Neural cell (in vitro differentiated cells): ENCODE data around the gene RASL11A. TPM values are rescaled to one million over a fixed set of nuclear protein-coding genes. Genes with fewer than 3 reads are reported as not detected.

Experiments
- H2AFZ ChIP-seq: fragments of 200-600, 300-800 bp; sonication (generic), shearing (Covaris generic); 2 replicates; pipeline ENCODE4 v1.6.0; 2014; ENCODE audit warnings: low read depth, mild to moderate bottlenecking, antibody characterized with exemption, low read length, moderate library complexity
- H3F3A ChIP-seq: fragments of 200-600 bp; shearing (Covaris generic); 2 replicates; pipeline ENCODE4 v1.6.1; 2016; ENCODE audit warnings: mild to moderate bottlenecking, moderate library complexity, mixed read lengths, antibody characterized with exemption, low read length; ENCODE audit not compliant: insufficient read depth, poor library complexity, severe bottlenecking
- H3K27ac ChIP-seq: fragments of 200-600, 300-800 bp; sonication (generic), shearing (Covaris generic); 2 replicates; pipeline ENCODE4 v1.5.1; 2014; ENCODE audit warnings: mild to moderate bottlenecking, low read length, moderate library complexity
- H3K27me3 ChIP-seq: fragments of 300-800, 200-600 bp; sonication (generic), shearing (Covaris generic); 2 replicates; pipeline ENCODE4 v1.6.0; 2014; ENCODE audit warnings: mild to moderate bottlenecking, low read depth, low read length, moderate library complexity; ENCODE audit not compliant: insufficient read depth
- H3K36me3 ChIP-seq: fragments of 300-800, 200-600 bp; sonication (generic), shearing (Covaris generic); 2 replicates; pipeline ENCODE4 v1.5.1; 2014; ENCODE audit warnings: mild to moderate bottlenecking, antibody characterized with exemption, low read length, moderate library complexity; ENCODE audit not compliant: insufficient read depth
- H3K4me2 ChIP-seq: fragments of 300-800, 200-600 bp; sonication (generic), shearing (Covaris generic); 2 replicates; pipeline ENCODE4 v1.6.0; 2014; ENCODE audit warnings: mild to moderate bottlenecking, low read length
- H3K4me3 ChIP-seq: fragments of 300-800, 200-600 bp; sonication (generic), shearing (Covaris generic); 2 replicates; pipeline ENCODE4 v1.5.1; 2014; ENCODE audit warnings: mild to moderate bottlenecking, low read length, moderate library complexity
- H3K79me2 ChIP-seq: fragments of 200-600 bp; shearing (Covaris generic); replicated peaks from 2 replicates; pipeline ENCODE4 v1.6.0; 2014; ENCODE audit warnings: mild to moderate bottlenecking, low read length, moderate library complexity; ENCODE audit not compliant: insufficient read depth
- H3K9ac ChIP-seq: fragments of 300-800, 200-600 bp; sonication (generic), shearing (Covaris generic); 2 replicates; pipeline ENCODE4 v1.6.1; 2016; ENCODE audit warnings: mild to moderate bottlenecking, low read length, mixed read lengths
- H3K9me2 ChIP-seq: fragments of 200-600 bp; shearing (Covaris generic); 2 replicates; pipeline ENCODE4 v1.6.1; 2016; ENCODE audit warnings: mild to moderate bottlenecking, low read length, mixed read lengths; ENCODE audit not compliant: insufficient read depth
- H3K9me3 ChIP-seq: fragments of 200-600, 300-800 bp; sonication (generic), shearing (Covaris generic); 2 replicates; pipeline ENCODE4 v1.6.1; 2016; ENCODE audit warnings: mild to moderate bottlenecking, mixed run types, low read length, moderate library complexity, mixed read lengths
- H4K20me1 ChIP-seq: fragments of 200-600 bp; shearing (Covaris generic); 2 replicates; pipeline ENCODE4 v1.6.1; 2016; ENCODE audit warnings: mild to moderate bottlenecking, mixed run types; ENCODE audit not compliant: insufficient read depth
- EP300 ChIP-seq: fragments of 450-650 bp; conservative IDR thresholded peaks from 2 replicates; pipeline ENCODE4 v1.6.1; 2014; ENCODE audit warnings: antibody characterized with exemption, mild to moderate bottlenecking, moderate library complexity; ENCODE audit not compliant: poor library complexity, severe bottlenecking
- EZH2 ChIP-seq: fragments of 200-600, 300-800 bp; shearing (Covaris generic), sonication (generic); IDR thresholded peaks from 2 replicates; pipeline ENCODE4 v1.6.1; 2014; ENCODE audit warnings: antibody characterized with exemption, low read length, borderline replicate concordance, mild to moderate bottlenecking; ENCODE audit not compliant: insufficient read depth, poor library complexity, severe bottlenecking
- POLR2AphosphoS5 ChIP-seq: IDR thresholded peaks from 2 replicates; pipeline ENCODE4 v1.6.1; 2012
- RAD21 ChIP-seq: fragments of 450-650 bp; conservative IDR thresholded peaks from 2 replicates; pipeline ENCODE4 v1.6.1; 2014; ENCODE audit warnings: antibody characterized with exemption, mild to moderate bottlenecking, moderate library complexity
- SMC3 ChIP-seq: fragments of 450-650 bp; conservative IDR thresholded peaks from 2 replicates; pipeline ENCODE4 v1.6.1; 2014; ENCODE audit warnings: antibody characterized with exemption, mild to moderate bottlenecking, moderate library complexity; ENCODE audit not compliant: poor library complexity
- TAF1 ChIP-seq: IDR thresholded peaks from 2 replicates; pipeline ENCODE4 v1.6.1; 2012; ENCODE audit warnings: low read depth
- polyA plus RNA-seq: library from polyadenylated mRNA; depleted of rRNA; stranded (reverse); fragments of >200 nt; gene quantifications from 2 replicates; pipeline ENCODE4 v1.2.3, GENCODE V29; 2014
- TF ChIP-seq, protein P1 (sequence below): fragments of 450-650 bp; IDR thresholded peaks from 2 replicates; pipeline ENCODE4 v1.5.1; 2014; ENCODE audit warnings: antibody characterized with exemption, mild to moderate bottlenecking, moderate library complexity; ENCODE audit not compliant: poor library complexity, severe bottlenecking
- TF ChIP-seq, protein P2 (sequence below): IDR thresholded peaks from 2 replicates; pipeline ENCODE4 v1.6.1; 2012; ENCODE audit warnings: borderline replicate concordance

RASL11A gene
- polyA plus RNA-seq, 1 donor from 2014 or later: 1.7 TPM

DNA sequence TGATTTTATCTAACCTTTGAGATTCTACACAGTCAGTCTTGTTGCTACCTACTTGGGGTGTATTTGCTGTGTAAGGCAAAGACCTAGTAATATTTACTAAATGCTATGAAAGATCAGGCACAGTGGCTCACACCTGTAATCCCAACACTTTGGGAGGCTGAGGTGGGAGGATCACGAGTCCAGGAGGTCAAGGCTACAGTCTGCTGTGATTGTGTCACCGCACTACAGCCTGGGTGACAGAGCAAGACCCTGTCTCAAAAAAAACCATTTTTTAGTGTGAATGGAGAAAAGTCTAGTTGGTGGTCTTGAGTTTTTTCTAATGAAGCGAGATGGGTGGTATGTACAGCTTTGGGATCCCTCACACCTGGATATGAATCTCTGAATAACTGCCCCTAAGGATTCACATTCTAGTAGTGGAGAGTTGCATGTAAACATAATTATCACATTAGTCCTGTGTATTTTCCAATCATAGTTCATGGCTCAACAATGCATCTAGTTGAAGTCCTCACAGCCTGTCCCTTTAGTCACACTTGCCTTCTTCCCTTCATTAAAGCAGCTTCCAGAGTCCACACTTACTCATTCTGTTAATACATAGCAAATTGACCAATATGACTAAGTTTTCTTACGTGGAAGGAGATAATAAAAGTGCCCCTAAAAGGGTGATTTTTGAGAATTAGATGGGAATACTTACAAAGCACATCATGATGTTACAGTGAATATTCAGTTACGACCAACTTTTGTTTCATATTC, 11.8 kb upstream of the RASL11A start:
- Histone ChIP-seq H4K20me1 (no peaks in the 10 kb centered on the region), H3K27ac (no peak overlapping the region), H3K27me3 (no peaks in the 10 kb centered on the region), H3K9me2 (no peaks in the 10 kb centered on the region), H3K9ac (no peak overlapping the region), H3K9me3 (no peaks in the 10 kb centered on the region), H3K79me2 (peaks cover 21% of the 10 kb centered on the region), H3K4me2 (no peak overlapping the region), H2AFZ (no peak overlapping the region), H3K4me3 (no peak overlapping the region), H3K36me3 (peaks cover 6% of the 10 kb centered on the region), H3F3A (peaks cover 5% of the 10 kb centered on the region)
- TF ChIP-seq EP300: no peak
- TF ChIP-seq EZH2: no peak
- TF ChIP-seq TAF1: no peak

DNA sequence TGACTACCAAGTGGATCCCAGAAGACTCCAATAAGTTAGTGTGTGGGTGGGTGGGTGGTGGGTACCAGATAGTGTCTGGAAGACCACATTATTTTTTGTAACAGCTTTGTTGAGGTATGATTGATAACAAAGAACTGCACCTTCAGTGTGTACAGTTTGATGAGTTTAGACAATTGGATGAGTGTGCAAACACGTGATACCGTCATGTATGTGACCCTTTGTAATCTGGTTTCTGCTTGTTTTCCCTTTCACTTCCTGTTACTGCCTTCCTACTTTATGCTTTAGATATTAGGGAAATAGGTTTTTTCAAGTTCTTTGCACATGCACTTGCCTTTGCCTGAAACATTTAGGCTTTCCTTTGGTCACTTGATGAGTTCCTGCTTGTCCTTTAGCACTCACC, 10.8 kb upstream of the RASL11A start:
- Histone ChIP-seq H3K27me3 (no peaks in the 10 kb centered on the region), H3K79me2 (peaks cover 13% of the 10 kb centered on the region), H3F3A (peaks cover 6% of the 10 kb centered on the region), H3K36me3 (peaks cover 6% of the 10 kb centered on the region), H3K9ac (no peak overlapping the region), H4K20me1 (no peaks in the 10 kb centered on the region), H2AFZ (no peak overlapping the region), H3K27ac (no peak overlapping the region), H3K9me2 (no peaks in the 10 kb centered on the region), H3K4me3 (no peak overlapping the region), H3K9me3 (no peaks in the 10 kb centered on the region), H3K4me2 (no peak overlapping the region)
- TF ChIP-seq EZH2 (no peak), POLR2AphosphoS5 (no peak), RAD21 (no peak), TAF1 (no peak), SMC3 (no peak), EP300 (no peak)
- TF ChIP-seq, protein P1, sequence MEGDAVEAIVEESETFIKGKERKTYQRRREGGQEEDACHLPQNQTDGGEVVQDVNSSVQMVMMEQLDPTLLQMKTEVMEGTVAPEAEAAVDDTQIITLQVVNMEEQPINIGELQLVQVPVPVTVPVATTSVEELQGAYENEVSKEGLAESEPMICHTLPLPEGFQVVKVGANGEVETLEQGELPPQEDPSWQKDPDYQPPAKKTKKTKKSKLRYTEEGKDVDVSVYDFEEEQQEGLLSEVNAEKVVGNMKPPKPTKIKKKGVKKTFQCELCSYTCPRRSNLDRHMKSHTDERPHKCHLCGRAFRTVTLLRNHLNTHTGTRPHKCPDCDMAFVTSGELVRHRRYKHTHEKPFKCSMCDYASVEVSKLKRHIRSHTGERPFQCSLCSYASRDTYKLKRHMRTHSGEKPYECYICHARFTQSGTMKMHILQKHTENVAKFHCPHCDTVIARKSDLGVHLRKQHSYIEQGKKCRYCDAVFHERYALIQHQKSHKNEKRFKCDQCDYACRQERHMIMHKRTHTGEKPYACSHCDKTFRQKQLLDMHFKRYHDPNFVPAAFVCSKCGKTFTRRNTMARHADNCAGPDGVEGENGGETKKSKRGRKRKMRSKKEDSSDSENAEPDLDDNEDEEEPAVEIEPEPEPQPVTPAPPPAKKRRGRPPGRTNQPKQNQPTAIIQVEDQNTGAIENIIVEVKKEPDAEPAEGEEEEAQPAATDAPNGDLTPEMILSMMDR: no peak
- TF ChIP-seq, protein P2, sequence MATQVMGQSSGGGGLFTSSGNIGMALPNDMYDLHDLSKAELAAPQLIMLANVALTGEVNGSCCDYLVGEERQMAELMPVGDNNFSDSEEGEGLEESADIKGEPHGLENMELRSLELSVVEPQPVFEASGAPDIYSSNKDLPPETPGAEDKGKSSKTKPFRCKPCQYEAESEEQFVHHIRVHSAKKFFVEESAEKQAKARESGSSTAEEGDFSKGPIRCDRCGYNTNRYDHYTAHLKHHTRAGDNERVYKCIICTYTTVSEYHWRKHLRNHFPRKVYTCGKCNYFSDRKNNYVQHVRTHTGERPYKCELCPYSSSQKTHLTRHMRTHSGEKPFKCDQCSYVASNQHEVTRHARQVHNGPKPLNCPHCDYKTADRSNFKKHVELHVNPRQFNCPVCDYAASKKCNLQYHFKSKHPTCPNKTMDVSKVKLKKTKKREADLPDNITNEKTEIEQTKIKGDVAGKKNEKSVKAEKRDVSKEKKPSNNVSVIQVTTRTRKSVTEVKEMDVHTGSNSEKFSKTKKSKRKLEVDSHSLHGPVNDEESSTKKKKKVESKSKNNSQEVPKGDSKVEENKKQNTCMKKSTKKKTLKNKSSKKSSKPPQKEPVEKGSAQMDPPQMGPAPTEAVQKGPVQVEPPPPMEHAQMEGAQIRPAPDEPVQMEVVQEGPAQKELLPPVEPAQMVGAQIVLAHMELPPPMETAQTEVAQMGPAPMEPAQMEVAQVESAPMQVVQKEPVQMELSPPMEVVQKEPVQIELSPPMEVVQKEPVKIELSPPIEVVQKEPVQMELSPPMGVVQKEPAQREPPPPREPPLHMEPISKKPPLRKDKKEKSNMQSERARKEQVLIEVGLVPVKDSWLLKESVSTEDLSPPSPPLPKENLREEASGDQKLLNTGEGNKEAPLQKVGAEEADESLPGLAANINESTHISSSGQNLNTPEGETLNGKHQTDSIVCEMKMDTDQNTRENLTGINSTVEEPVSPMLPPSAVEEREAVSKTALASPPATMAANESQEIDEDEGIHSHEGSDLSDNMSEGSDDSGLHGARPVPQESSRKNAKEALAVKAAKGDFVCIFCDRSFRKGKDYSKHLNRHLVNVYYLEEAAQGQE: no peak
